ENCODE data around the gene CENPB.

DNA sequence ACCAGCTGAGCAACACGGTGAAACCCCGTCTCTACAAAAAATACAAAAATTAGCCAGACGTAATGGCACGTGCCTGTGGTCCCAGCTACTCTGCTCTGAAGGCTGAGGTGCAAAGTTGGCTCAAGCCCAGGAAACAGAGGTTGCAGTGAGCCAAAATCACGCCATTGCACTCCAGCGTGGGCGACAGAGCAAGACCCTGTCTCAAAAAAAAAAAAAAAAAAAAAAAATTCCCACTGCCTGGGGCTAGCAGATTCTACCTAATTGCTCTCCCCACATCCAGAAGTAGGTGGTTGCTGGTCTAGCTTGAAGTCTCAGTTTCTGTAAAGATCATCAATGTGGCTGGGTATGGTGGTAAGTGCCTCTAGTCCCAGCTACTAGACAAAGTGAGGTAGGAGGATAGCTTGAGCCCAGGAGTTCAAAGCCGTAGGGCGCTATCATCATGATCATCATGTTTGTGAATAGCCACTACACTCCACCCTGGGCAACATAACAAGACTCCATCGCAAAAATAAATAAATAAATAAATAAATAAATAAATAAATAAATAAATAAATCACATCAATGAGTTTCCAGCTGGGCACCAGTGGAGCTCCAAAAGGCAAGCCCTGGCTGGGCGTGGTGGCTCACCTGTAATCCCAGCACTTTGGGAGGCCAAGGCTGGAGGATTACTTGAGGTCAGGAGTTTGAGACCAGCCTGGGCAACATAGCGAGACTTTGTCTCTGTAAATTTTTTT lies 27.5 kb upstream of the CENPB start:
- TF ChIP-seq POLR2A (IDR thresholded peaks at IDR 0.05), result no peak
- TF ChIP-seq, protein P1, sequence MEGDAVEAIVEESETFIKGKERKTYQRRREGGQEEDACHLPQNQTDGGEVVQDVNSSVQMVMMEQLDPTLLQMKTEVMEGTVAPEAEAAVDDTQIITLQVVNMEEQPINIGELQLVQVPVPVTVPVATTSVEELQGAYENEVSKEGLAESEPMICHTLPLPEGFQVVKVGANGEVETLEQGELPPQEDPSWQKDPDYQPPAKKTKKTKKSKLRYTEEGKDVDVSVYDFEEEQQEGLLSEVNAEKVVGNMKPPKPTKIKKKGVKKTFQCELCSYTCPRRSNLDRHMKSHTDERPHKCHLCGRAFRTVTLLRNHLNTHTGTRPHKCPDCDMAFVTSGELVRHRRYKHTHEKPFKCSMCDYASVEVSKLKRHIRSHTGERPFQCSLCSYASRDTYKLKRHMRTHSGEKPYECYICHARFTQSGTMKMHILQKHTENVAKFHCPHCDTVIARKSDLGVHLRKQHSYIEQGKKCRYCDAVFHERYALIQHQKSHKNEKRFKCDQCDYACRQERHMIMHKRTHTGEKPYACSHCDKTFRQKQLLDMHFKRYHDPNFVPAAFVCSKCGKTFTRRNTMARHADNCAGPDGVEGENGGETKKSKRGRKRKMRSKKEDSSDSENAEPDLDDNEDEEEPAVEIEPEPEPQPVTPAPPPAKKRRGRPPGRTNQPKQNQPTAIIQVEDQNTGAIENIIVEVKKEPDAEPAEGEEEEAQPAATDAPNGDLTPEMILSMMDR (IDR thresholded peaks at IDR 0.05), result no peak

Measured in thyroid gland (tissue), 4 donors.